Hepatic stellate cell (primary cell): ENCODE results near the gene LSM12.
"Not testable (repeated sequence)": the region's sequence is repeated elsewhere in the genome, so short reads cannot be mapped to it uniquely, and the experiment has no call there.

ENCODE experiments used
- DNase-seq: peaks from one replicate; pipeline ENCODE4 v3.0.0; 2011; ENCODE audit warnings: low spot score

LSM12 gene

GRCh38 chr17:44007346-44008204 lies 58.9 kb downstream of the LSM12 start:
- DNase-seq, result peak; percentile 47

DNA sequence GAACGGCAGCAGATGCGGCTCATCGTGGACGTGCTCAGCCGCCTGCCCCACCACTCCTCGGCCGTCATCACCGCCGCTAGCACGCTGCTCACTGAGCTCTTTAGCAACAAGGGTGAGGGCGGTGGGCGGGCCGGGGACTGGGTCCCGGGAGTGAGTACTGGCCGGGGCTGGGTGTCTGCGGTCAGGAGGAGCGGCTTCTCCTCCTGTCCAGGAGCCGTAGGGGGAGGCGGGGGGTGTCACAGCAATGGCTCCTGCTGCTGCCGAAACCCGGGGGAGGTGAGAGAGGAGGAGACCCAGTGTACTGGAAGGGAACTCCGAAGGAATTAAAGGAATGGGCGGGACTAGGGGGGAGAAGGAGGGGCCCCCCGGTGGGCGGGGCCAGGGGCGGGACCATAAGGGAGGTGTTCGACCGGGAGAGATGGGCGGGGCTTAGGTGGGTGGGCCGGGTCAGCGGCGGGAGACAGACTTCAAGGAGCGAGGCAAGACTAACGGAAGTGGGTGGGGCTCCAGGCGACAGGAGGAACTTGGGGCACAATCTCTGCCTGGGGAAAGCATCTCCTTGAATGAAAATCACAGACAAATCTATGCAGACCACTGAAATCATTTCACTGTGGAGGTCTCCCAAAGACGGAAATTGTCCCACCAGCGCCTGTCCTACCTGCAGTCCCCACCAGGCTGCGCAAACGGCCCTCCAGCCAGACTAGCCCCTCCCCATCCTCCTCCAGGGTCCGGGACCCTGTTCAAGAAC lies 59.7 kb downstream of the LSM12 start:
- peak; percentile 97 for DNase-seq

DNA sequence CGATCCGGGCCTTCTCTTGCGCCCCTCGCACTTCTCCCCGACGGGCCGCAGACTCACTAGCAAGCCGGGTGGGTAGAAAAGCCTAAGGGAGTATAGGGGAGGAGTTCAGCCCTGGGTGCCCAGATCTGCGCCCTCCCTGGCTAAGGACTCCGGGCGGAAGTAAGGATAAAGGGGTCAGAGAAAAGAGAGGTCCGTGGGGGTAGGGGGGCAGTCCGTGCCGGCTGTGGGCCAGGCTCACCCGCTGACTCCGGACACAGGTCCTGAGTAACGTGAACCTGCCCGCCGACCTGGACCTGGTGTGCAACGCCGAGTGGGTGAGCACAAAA lies 60.2 kb downstream of the LSM12 start:
- peak; percentile 29 for DNase-seq

- DNase-seq, result no peak
Observed at GRCh38 chr17:44005527-44006271, 60.8 kb downstream of the LSM12 start.

GRCh38 chr17:44004761-44005526 lies 61.5 kb downstream of the LSM12 start:
- no peak for DNase-seq

DNA sequence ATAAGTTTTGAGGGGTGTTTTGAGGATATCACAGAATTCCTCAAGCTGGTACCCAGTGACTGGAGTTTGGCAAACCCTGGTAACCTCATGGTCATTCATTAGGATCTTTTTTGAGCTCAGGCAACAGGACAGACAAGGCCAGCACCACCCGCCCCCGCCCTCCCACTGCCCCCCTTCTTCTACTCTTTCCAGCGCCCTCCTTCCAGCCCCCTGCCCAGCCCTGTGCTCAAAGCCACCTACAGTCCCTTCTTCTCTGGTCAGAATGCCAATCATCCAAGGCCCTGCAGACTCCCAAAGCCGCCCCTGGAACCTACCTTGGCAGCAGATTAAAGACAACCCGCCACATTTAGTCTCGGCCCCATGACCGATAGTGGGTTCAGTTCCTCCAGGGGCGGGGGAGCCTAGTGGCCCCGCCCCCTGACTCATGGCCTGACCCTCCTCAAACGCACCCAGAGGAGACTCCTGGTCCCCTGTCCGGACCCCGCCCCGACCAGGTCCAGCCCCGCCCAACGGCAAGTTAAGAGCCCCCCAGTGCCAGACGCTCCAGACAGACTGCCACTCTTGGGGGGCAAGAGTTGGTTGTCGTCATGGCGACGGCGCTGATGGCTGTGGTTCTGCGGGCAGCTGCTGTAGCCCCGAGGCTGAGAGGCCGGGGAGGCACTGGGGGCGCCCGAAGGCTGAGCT lies 62.3 kb downstream of the LSM12 start, which contains the start of gene NAGS:
NAGS (plus strand) TSS at position 546 of the 684 bp plus-strand sequence; CDS start at position 588, 42 bp downstream.
- no peak for DNase-seq

- DNase-seq, result peak; percentile 56
Observed at GRCh38 chr17:44002141-44002848, 64.2 kb downstream of the LSM12 start.

- DNase-seq, result no peak
Observed at GRCh38 chr17:44001461-44001920, 65.0 kb downstream of the LSM12 start.

GRCh38 chr17:44000871-44001460 lies 65.5 kb downstream of the LSM12 start:
- DNase-seq, result no peak

GRCh38 chr17:44000141-44000860 lies 66.2 kb downstream of the LSM12 start:
- no peak for DNase-seq

DNA sequence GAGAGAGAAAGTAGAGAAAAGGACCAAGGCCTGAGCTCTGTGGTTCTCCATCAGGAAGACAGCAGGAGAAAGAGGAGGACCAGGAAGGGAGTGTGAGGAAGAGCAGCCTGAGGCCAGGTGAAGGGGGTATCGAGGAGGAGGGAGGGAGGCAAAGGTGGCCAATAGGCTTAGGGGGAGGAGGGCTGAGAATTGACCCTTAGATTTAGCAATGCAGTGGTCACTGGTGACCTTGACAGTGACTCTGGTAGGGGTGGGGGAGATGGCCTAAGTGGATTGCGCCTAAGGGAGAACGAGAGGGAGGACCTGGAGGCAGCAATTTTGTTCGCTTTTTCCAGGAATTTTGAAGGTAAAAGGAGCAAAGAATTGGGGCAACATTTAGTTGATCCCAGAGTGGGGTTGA lies 67.4 kb downstream of the LSM12 start:
- DNase-seq, result no peak

- no peak for DNase-seq
Observed at GRCh38 chr17:43998552-43998951, 67.9 kb downstream of the LSM12 start.

GRCh38 chr17:43997180-43997579 lies 69.3 kb downstream of the LSM12 start:
- not testable (repeated sequence) for DNase-seq

GRCh38 chr17:43995150-43995471 lies 71.4 kb downstream of the LSM12 start:
- no peak for DNase-seq

DNA sequence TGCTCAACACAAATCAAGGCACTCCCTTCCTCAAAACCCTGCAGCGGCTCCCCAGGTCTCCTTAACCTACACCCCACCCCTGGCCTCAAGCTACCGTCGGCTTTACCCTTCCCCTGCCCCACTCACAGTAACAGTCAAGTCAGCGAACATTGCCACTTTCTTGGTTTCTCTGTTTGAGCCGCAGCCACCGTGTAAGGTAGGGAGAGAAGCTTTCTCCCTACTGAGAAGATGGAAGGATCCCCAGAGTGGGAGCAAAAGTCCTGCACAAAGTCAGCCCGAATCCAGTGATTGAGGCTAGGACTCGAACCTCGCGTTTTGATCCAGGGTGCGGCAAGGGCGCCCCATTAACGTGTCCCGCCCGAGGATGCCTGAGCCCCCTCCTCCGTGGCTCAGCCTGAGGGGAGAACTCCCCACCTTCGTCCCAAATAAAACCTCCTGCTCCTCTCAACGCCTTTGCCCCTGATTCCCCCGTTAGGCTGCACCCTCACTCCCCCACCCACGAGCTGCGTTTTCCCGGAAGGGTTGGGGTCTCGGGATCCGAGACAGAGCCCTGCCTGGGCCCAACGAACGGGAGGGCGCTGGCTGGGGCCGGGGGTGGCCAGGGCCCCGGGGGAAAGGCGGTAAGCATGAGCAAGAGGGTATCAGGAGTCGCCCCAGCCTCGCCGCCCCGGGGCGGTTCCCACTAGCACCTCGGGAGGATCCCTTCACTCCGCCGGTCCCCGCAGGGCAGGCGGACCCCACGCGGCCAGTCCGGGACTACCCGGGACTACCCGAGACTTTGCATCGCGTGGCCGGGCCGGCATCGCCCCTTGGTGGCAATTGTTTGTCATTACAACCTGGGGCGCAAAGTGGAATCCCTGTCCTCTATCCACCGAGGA lies 72.0 kb downstream of the LSM12 start:
- DNase-seq, result peak; percentile 75

DNA sequence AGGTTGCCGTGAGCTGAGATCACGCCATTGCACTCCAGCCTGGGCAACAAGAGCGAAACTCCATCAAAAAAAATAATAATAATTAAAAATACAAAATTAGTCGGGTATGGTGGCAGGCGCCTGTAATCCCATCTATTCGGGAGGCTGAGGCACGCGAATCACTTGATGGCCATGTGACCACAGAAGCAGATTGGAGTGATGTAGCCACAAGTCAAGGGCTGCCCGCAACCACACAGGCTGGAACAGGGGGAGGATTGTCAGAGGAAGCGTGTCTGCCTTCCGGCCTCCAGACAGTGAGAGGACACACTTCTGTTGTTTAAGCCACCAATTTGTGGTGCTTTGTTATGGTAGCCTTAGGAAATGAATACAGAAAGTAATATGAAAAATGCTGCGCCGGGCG lies 73.8 kb downstream of the LSM12 start:
- no peak for DNase-seq

DNA sequence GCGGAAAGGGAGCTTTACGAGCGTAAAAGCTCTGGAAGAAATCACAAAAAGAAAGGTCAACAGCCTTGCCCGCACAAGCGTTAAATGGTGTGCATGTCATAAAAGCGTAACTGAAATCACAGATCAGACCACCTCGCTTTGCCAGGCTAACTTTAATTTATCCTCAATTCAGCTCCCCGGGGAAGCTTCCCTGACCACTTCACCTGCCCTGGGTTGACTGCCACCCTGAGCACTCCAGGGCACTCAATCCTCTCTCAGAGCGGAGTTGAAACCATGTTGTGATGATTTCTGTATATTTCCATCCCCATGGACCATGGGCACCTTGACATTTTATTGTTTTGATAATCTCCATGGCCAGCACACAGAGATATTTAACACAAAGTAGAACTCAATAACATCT lies 78.2 kb downstream of the LSM12 start:
- DNase-seq, result no peak
